Activated CD4-positive, CD25-positive, alpha-beta regulatory T cell (primary cell): ENCODE results near the gene KRTAP16-1.
A peak's percentile ranks its signal among the peaks of the same experiment; 100 is the strongest.

Source experiments
- DNase-seq, 4 experiments: peaks; one replicate each; lab custom pipeline; 2025; lab: John Stamatoyannopoulos, UW

The KRTAP16-1 gene

DNA sequence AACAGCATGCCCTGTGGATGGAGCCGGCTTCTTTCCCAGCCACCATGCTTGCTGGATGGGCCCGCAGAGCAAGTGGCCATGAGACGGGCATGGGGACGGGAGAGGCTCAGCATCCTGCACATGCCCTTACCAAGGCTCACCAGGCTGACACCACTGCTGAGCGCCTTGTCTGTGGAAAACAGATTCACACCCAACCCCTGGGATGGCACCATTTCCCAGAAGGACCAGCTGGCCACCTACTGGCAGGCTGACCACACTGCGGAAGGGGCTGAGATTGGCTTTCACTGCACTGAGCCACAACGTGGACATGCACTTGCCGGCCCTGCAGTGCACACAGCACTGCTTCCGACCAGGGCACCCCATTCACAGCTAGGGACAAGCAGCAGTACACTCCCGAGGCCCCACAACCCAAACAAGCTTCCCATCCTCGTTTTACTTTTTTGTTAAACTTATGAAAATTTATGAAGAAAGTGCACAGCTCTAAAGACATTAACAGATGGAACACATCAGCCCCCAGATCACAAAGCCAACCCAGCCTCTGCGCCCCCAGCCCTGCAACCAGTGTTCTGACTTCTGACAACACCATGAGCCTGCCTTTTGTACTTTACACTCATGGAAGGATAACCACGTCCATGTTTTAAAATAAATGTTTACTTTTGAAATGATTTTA, 20.3 kb upstream of the KRTAP16-1 start:
- DNase-seq: no peak

DNA sequence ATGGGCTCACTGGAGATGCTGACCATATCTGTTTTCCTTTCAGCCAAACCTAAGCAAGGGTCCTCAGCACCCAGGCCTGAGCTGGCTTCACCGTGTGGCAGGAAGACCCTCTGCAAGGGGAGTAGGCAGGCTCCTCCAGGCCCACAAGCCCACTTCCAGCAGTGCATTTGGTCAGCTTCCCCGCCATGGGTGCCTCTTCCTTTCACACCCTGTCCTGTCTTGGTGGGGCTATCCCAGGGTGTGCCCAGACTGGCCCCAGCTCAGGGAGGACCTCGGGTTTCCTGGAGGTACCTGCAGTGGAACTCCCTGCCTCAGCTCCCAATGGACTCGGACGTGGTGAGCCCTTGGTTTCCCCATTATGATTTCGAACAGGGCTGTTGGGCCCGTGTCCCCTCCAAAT, 19.1 kb upstream of the KRTAP16-1 start:
- no peak for DNase-seq

DNA sequence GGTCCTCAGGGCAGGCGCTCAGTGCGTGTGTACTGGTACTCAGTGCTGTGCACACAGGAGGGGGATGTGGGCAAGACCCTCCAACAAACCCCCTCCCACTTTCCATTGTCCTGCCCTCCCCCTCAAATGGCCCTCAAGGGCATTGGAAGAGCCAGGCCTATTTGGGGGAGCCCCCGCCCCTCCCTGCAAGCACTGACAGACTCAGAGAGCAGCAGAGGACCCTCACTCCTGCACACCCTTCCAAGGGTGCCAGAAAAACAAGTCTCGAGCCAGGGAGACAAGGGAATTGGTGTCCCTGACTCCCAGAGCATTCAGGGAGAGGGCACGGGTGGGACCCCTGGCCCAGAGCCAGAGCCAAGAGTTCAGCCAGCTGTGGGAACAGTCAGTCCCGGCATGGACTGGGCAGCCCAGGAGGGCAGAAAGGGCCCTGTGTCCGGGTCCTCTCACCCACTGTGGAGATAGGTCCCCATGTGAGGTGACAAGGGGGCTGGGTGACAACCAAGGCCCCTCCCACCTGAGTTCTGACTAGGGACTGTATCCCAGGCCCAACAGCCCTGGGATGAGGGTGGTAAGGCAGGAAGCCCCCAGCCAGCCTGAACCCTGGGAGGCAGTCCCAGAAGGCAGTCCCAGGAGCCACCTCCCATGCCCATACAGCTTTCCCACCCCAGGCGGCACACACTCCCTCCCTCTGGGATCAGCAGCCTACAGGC, 18.5 kb upstream of the KRTAP16-1 start:
- no peak for DNase-seq

DNA sequence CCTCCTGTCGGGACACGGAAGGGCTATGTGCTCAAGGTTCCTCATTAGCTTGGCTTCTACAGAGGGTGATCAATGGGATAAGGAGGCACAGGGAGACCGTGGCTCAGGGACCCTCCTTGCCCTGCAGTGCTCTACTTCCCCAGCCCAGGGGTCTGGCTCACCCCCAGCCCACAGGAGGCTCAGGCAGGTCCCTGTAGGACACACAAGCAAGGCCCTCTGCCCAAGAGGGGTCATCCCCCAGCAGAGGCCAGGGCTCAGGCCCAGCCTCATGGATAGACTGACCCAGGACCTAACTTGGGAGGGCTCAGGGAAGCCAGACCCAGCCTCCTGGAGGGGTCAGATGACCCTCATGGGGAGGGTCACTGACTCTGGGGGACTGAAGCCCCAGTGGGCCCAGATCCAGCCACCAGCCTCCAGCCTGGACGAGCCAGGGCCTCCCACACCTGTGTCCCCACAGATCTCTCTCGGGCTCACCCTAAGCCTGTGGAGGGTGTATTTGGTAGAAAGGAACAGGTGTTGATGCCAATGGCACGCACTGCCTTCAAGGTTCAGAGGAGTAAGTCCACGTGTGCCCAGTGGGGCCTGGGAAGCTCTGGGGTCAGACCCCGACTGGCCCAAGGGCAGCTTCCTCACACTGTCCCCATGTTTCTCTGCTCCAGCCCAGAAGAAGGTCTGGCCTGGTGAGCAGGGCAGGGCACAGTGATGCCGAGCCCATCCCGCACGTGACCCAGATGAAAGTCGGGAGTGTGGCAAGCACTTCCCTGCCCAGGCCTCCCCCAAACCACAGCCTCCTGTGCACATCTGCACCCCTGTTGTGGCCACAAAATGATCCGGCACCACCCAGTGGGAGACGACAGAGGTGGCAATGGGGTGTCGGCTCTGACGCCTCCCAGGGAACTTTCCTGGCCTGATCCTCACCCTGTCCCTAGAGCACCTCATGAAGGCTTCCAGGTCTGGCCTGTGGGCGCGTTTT, 17.4 kb upstream of the KRTAP16-1 start:
- no peak for DNase-seq

DNA sequence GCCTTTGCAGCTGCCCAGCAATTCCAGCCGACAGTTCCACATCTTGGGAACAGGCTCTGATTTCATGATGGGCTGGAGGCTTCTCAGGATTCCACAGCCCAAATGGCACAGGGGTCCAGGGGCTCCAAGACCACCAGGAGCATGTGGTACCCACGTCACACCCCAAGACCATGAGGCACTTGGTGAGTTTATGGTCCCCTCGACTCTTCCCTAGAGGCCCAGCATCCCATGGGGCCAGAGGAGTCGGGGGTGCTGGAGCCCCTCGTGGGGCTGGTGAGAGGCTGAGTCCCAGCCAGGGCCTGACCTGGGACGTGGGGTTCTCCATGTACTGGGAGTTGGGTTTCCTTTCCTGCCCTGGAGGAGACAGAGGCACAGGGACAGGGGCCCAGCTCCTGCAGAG, 16.5 kb upstream of the KRTAP16-1 start:
- DNase-seq: no peak

DNA sequence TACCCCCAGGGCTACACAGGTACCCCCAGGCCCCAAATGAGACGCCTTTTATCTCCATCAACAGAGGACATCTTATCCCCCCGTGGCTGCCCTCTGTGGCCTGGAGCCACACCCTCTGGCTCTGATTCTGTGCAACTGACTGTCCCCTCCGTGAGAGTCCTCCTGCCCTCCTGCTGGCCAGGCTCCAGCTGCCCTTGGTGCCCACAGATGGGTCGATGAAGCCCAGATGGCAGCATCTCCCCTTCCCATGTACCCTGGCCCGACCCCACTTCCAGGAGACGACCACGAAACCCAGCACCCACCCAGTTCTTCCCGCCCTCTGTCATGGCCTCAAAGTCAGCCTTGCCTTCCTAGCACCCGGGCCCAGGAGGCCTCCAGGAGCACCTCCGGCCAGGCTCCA, 16.0 kb upstream of the KRTAP16-1 start:
- no peak for DNase-seq

DNA sequence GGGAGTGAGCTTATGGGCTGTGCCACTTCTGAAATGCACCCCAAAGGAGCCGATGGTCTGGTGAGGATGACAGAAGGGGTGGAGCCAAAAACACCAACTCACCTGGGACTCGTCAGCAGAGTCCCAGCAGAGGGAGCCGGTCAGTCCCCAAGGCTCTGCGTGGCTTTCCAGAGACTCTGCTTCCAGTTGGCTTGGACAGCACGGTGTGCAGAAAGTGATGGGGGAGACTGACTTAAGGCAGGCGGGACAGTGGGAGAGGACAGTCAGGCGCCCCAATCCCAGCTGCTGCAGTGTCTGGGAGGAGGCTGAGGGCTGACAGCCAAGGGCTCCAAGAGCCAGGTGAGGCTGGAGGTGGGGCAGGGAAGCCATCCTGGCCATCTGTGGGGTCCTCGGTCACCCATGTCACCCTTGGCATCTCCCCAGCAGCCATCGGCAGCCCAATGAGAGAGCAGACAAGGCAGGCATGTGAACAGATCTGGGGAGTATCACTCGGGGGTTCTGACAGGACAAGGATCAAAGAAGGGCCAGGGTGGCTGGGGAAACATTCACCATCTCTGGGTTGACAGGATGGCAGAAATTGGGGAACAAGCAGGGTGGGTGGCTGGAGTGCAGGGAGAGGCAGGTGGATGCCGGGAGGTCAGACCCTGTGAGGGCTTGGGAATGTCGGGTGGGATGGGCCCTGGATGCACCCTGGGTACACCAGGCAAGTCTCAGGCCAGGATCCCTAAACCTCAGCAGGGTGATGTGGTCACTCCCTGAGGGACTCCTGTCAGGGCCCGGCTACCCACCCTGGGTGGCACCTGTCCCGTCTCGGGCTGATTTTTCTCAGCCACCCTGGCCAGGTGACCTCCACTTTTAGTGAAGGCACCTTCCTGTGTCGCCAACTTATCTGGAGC, 15.3 kb upstream of the KRTAP16-1 start:
- no peak for DNase-seq

DNA sequence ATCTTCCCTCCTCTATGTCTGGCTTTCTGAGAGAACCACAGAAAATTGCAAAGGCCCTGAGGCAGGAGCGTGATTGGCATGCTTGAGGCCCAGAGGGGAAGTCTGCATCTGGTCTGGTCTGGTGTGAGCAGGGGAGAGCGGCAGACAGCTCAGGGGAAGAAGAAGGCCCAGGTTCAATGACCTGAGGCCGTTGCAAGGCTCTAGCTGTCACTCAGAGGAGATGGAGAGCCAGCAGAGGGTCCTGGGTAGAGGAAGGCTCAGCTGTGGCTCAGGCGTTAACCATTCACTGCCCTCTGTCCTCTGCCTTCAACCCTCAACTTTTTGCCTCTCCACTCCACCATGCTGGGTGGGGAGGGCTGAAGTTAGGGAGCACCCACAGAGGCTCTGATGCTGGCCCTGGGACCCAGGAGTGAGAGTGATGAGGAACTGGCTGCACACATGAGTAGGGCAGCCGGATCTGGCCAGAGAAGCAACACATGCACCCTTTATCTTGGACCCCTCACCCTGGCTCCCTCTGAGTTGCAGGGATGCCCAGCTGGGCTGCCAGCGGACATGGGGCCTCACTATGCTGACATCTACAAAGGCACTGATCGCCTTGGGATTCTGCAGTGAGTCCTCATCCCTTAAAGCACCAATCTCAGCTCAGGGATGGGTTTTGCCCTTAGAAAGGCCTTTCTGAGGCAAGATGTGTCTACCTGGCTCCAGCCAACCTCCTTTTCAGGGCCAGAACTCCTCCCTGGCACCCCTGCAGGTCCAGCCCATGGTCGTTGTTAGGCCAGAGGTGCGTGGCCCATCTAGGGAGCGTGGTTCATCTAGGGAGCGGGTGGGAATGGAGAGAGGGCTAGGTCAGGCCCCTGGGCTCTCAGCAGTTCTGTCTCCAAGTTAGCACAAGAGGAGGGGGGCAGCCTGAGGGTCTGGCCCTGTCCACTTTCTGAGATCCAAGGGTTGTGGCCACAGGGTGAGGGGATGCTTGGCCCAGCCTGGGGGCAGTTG, 14.1 kb upstream of the KRTAP16-1 start:
- no peak for DNase-seq

DNA sequence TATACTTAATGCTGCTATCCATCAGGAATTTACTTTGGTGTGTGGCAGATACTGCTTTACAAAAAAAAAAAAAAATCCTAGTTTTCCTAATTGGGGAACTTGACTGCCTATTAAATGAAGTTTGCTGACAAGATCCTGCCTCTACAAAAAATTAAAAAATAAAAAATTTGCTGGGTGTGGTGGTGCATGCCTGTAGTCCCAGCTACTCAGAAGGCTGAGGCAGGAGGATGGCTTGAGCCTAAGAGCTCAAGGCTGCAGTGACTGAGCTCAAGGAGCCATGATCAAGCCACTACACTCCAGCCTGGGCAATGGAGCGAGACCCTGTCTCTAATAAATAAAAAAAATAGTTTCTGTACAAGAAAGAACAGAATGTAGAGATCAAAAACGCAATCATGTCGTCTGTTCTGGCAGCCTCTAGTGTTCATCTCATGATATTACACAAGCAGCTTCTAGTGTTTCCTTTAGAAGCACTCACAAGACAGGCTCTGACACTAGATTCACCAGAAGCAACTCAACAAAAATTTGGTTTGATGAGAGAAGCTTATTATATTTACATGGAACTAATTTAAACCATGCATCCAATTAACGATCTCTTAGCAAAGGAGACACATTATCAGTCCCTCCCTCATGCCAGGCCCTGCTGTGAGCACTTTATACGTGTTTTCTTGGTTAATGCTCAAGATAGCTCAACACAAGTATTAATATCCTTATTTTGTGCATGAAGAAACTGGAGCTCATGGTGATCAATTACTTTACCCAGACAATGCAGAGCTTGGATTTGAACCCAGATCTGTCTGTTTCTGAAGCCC, 13.2 kb upstream of the KRTAP16-1 start:
- no peak for DNase-seq

DNA sequence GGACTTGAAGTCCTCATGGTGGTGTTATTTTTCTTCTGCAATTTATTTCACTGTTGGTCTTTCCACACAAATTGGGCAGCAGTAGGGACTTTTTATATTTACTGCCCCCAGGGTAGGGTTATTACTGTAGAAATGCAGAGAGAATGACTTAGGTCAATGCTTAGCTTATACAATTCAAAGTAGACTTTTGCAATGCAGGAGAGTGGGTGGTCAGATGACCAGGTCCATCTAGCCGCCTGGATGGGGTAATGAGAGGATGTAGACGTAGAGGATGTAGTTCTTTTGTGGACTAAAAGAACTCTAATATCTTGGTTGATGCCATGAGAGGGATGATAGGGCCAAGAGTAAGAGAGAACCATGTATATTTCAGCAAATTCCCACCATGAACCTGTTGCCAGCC, 9.1 kb upstream of the KRTAP16-1 start:
- DNase-seq: no peak

DNA sequence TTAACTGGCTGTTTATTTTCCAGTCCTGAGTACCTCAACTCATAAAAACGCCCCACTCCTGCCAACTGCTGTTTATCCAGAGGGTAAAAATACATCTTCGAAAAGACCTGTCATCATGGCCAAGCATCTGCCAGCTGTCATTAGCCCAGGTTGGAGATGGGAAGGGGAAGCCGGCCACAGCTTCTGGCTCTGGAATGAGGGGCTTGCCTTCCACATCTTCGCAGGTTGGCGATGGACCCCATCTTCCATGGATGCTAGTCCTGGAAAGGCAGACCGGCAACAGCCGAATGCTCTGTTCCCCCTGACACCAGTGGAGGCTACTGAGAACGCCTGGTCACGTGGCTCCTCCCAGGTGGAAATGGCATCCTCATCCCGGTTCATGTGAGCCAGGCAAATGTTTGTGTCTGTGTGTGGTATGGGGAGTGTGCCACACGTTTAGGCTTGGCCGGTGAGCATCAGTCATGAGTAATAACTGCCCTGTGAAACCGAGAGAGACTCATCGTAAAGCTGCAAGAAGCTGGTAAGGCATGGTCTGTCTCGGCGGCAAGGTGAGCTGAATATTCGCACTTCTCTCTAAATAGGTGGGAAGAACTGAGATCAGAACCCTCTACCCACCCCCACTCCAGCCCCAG, 6.8 kb upstream of the KRTAP16-1 start:
- DNase-seq: no peak

DNA sequence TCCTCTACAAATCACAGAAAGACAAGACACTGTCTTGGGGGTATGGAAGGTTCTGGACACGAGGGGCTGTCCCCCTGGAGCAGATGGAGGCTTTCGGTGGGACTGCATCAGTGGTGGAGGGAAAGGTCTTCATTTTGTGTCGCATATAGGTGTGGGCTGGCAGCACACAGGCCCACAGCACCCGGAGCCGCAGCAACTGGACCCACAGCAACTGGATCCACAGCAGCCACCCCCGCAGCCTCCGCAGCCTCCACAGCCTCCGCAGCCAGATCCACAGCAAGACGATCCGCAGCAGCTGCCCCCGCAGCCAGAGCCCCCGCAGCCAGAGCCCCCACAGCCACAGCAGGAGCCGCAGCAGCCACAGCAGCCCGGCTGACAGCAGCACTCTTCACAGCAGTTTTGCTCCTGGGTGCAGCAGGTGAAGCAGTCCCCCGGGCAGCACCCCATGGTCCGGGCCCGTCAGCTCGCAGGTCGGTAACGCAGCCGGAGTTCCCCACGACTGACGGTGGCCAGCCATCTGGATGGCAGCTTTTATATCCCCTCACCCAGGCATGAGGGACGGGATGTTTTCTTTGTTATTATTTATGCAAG, 6.2 kb upstream of the KRTAP16-1 start, which contains the start of gene KRTAP17-1:
Gene KRTAP17-1 (minus strand): TSS at position 507 of the 591 bp plus-strand sequence. CDS start 60 bp downstream, at position 447.
- DNase-seq: no peak

DNA sequence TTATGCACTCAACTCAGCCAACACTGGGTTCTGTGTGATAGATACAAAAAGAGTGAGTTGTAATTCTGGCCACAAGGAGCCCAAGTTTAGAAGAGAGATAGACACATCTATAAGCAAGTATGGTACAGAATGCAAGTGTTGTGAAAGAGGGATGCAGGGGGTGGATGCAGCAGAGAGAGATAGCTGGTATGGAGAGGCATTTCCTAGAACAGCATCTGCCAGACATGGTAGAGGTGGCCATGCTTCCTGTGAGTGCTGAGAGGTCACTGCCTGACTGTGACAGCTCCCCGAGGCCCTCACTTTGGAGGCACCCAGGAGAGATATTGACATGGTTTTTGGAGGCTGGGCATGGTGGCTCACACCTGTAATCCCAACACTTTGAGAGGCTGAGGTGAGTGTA, 2.0 kb upstream of the KRTAP16-1 start:
- DNase-seq: no peak

DNA sequence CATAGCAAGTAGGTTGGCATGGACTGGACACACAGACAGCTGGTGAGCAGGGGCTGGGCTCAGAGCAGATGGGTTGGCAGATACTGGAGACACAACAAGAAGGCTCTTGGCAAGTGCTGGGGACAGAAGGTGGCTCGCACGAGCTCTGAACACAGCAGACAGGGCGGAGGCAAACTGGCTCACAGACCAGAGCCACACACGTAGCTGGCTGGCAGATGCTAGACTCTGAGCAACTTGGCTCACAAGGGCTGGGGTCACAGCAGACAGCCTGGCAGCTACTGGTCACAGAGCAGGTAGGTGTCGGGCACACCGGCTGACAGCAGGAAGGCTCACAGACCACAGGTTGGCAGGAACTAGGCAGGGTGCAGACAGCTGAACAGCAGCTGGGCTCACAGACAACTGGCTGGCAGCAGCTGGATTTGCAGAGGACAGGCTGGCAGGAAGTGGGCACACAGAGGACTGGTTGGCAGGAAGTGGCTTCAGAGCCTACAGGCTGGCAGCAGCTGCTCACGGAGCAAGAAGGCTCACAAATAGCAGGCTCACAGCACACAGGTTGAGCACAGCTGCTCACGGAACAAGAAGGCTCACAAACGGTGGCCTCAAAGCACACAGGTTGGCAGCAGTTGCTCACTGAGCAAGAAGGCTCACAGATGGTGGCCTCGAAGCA, 725 bp downstream of the KRTAP16-1 start:
- peak in 2 of 4 experiments; percentile 78 to 79 for DNase-seq

DNA sequence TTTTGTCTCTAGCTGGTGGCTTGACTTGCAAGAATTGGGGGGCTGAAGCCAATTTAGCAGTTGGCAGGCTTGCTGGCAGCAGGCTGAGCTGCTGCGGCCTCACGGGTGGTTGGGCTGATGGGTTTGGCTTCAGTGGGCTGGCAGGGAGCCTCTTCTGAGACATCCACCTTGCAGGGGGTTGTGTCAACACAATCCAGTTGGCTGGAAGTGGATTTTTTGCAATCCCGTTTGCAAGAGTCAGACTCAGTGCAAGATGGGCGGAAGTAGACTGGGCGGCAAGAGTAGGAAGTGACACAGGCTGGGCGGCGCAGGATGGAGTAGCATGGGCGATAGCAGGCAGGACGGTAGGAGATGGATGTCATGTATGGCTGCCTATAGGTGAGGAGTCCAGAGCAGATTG, 1.5 kb downstream of the KRTAP16-1 start:
- DNase-seq: no peak

DNA sequence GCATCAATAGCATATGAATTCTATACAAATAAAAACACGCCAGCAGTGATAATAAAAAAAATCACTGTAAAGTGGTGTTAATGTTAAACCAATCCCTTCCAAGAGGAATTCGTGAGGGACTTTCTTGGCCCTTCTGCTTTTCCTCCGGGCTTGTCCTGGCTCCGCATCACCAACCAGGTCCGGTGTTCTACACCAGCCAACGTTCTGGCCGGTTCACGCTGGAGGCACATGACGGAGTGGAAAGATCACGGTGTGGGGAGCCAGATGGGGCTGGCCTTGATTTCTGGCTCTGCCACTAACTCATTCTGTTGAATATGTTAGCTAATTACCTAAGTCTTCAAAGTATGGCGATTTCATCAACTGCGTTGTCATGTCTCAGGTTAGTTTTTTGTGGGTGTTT, 5.0 kb downstream of the KRTAP16-1 start:
- no peak for DNase-seq

DNA sequence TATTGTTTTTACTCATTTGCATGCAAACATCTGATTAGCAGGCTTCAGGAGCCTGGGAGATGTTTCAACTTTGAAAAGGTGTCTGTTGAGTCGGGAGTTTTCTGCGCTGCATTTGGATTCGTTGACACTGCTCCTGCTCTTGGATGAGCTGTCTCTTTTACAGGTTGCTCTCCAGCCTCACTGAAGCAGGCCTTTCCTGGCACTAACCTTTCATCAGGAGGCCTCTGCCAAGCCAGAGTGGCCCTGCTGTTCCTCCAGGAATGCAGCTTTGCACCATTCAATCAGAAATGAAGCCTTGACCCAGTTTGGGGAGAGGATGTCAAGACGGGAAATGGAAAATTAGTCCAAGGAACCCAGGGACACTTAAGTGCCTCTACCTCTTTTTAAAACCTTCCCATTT, 6.1 kb downstream of the KRTAP16-1 start:
- no peak for DNase-seq
